Measurements from ENCODE around the gene HIC2.

GRCh38 chr22:21446128-21446826 lies 29.1 kb downstream of the HIC2 start:
- TF ChIP-seq SP1 (IDR thresholded peaks at IDR 0.05) = no peak
- no peak for TF ChIP-seq BHLHE40 (IDR thresholded peaks at IDR 0.05; ENCODE audit: borderline replicate concordance)
- no peak for TF ChIP-seq TARDBP (IDR thresholded peaks at IDR 0.05)
- no peak for TF ChIP-seq ARNT (IDR thresholded peaks at IDR 0.05)
- no peak for TF ChIP-seq FOXM1 (IDR thresholded peaks at IDR 0.05; ENCODE audit: borderline replicate concordance)
- no peak for TF ChIP-seq ELF4 (IDR thresholded peaks at IDR 0.05)
- no peak for TF ChIP-seq CTBP1 (IDR thresholded peaks at IDR 0.05; ENCODE audit: borderline replicate concordance)
- no peak for TF ChIP-seq PKNOX1 (IDR thresholded peaks at IDR 0.05)
- no peak for TF ChIP-seq HDGF (IDR thresholded peaks at IDR 0.05; ENCODE audit: borderline replicate concordance)
- no peak for TF ChIP-seq L3MBTL2 (conservative IDR thresholded peaks at IDR 0.05)
- no peak for TF ChIP-seq NFRKB (IDR thresholded peaks at IDR 0.05)
- no peak for TF ChIP-seq FOXK2 (IDR thresholded peaks at IDR 0.05)

All from HEK293T (cell line).